Measurements from ENCODE around the gene ATP11A. TPM values are rescaled to one million over a fixed set of nuclear protein-coding genes. Genes with fewer than 3 reads are reported as not detected.

Gene ATP11A
- total and polyA plus RNA-seq, 10 of the 15 experiments (the other 5 are each of a cell fraction or from before 2014, with no cell fraction given) = 1.4 to 69.6 (median 14.4) TPM

GRCh38 chr13:112687836-112688559 lies 1.8 kb upstream of the ATP11A start:
- POLR2A ChIA-PET = no interaction called here
- TF ChIP-seq TARDBP (IDR thresholded peaks at IDR 0.05; ENCODE audit: borderline replicate concordance) (no peak), PRDM15 (CRISPR knock-in tag; IDR thresholded peaks at IDR 0.05) (no peak), MXI1 (IDR thresholded peaks at IDR 0.05; ENCODE audit: low read depth, low read length) (no peak), ZNF24 (IDR thresholded peaks at IDR 0.05) (no peak), PKNOX1 (IDR thresholded peaks at IDR 0.05) (no peak), TCF3 (IDR thresholded peaks at IDR 0.05; ENCODE audit: borderline replicate concordance, insufficient read depth, low read depth, low read length) (no peak), EGR1 (IDR thresholded peaks at IDR 0.05; ENCODE audit: borderline replicate concordance in 1 of 2, low read depth in 2 of 2, low read length in 2 of 2) (no peak), EED (IDR thresholded peaks at IDR 0.05; ENCODE audit: low read depth) (no peak), ZNF592 (IDR thresholded peaks at IDR 0.05) (no peak), SRF (IDR thresholded peaks at IDR 0.05; ENCODE audit: low read depth in 2 of 2, low read length in 2 of 2) (no peak)

More at GRCh38 chr13:112687836-112688559, 1.8 kb upstream of the ATP11A start:
- Histone ChIP-seq H3K4me3 (no peak overlapping the region), H3K4me1 (ENCODE audit: control insufficient read depth, insufficient read depth, low read length) (peaks cover 16% of the 10 kb centered on the region), H3K9ac (ENCODE audit: control insufficient read depth, insufficient read depth, low read length) (no peak overlapping the region), H3K79me2 (ENCODE audit: control insufficient read depth, insufficient read depth, low read length) (peaks cover 25% of the 10 kb centered on the region), H3K4me2 (ENCODE audit: control insufficient read depth, insufficient read depth) (peak overlapping the region; percentile 30; the same call in 1 of the 2 replicates), H4K20me1 (ENCODE audit: control insufficient read depth, insufficient read depth) (0 out of 2 replicates have a peak, but pooled peaks cover 1% of the 10 kb centered on the region), H3K27me3 (replicated peaks in 1 of 2; ENCODE audit: control insufficient read depth in 2 of 2, insufficient read depth in 2 of 2, low read length in 1 of 2) (no peaks in the 10 kb centered on the region), H3K27ac (ENCODE audit: control insufficient read depth, insufficient read depth) (no peak overlapping the region), H3K36me3 (ENCODE audit: control insufficient read depth in 2 of 2, insufficient read depth in 2 of 2, low read length in 1 of 2) (no peaks in the 10 kb centered on the region), H3K9me3 (replicated peaks; ENCODE audit: control insufficient read depth, insufficient read depth, low read length) (no peaks in the 10 kb centered on the region), H2AFZ (ENCODE audit: control insufficient read depth, low read depth, low read length) (no peak overlapping the region)
- in situ Hi-C loops (cut with MboI) = no loop called here
- RAD21 ChIA-PET (ENCODE audit: unreplicated experiment) = no interaction called here
- no TSS peak for BruUV-seq (replicated peaks)
- CTCF ChIA-PET = interaction anchor here (1.4 kb wide), 1 partner anchor 187 kb away, joined by 5 read pairs; no protein-coding TSS in a partner anchor
- 87% methylated on average over 10 of the region's 10 CpGs for WGBS (ENCODE audit: insufficient coverage, insufficient replicate concordance, low lambda C conversion rate, missing lambda C conversion rate)
- intact Hi-C loops (cut with micrococcal nuclease; ENCODE audit: unreplicated experiment) = loop anchor here (2.0 kb wide), 1 partner anchor 187 kb away; no protein-coding TSS in a partner anchor
- ATAC-seq (no peak), FAIRE-seq (peak; percentile 68), DNase-seq (ENCODE audit: low read depth, low spot score) (no peak)
- SMC1A ChIA-PET (ENCODE audit: uncharacterized antibody, unreplicated experiment) = interaction anchor here (0.8 to 1.4 kb wide), 2 partner anchors 11 to 186 kb away, joined by 3 read pairs; no protein-coding TSS in a partner anchor

Data from GM12878 (cell line).